Activated CD8-positive, alpha-beta memory T cell treated with anti-CD3 and anti-CD28 coated beads, Interleukin-2, amount 50 U/mL, for 1 hour (primary cell): ENCODE results near the gene ADK.
"Not testable (repeated sequence)": the region's sequence is repeated elsewhere in the genome, so short reads cannot be mapped to it uniquely, and the experiment has no call there.

ENCODE experiments used
- DNase-seq: peaks from one replicate; pipeline ENCODE4 v3.0.0-alpha.2; 2020; ENCODE audit errors: extremely low read depth

Gene ADK

DNA sequence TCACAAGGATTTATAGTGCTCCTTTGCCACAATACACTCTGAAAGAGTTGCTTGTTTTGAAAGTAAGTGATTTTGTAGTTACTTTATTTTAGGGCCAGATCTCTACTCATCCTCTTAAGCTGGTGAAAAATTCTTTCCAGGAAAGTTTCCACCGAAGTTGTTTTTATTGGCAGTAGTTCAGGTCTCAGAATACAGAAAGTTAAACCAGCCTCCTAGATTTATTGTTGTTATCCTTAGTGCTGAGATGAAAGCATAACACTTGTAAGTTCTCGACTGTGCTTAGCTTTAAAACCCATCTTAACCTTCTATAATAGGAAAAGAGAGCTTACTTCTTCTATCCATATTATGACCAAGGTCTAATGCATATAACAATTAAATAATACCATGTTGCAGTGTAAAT, 5.9 kb upstream of the ADK start:
- no peak for DNase-seq

DNA sequence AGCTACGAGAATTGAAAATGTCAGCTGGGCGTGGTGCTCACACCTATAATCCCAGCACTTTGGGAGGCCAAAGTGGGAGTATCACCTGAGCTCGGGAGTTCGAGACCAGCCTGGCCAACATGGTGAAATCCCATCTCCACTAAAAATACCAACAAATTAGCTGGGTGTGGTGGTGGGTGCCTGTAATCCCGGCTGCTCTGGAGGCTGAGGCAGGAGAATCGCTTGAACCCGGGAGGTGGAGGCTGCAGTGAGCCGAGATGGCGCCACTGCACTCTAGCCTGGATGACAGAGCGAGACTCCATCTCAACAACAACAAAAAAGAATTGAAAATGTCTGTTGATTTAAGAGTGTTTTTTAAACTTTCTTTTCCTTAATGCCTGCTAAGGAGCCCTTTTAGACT, 4.0 kb upstream of the ADK start:
- DNase-seq = not testable (repeated sequence)

DNA sequence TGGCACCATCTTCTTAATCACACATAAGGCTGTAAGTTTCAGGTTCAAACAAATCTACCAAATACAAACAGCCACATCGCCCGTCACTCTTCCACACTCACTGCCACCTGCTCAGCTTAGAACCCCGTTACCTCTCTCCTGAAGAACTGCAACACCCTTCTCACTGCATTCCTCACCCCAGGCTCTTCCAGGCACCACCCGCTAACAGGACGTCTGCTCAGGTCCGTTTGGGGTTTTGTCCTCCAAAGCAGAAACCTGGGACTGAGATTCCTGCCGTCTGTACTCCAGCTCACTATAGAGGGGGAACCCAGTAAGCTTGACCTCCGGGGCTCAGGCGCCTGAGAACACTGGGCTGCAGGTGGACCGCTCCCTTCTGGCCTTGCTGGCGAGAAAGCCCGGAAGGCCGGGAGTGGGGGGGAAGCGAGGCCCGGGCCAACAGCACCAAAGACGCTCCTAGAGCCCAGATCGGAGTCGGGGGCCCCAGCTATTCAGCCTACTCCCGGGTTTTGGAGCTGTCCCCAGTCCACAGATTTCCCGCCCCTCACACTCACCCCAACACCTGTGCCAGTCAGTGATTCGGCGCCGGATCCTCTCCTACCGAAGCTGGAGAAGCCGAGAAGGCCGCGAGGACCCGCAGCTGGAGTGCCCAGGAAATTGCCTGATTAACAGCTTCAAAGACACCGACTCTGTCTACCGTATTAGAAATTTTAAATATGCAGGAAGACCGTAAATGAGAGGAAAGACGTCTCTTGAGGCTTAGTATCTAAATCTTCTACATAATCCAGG, 624 bp upstream of the ADK start, which contains the start of gene AP3M1:
AP3M1 (minus strand) TSS at position 625 of the 786 bp plus-strand sequence. CDS start 12,449 bp downstream, outside the sequence.
- DNase-seq = peak; percentile 78

- DNase-seq = no peak
Measured at GRCh38 chr10:74151879-74152722, 1.1 kb downstream of the ADK start.

- no peak for DNase-seq
Measured at GRCh38 chr10:74153123-74153522, 2.1 kb downstream of the ADK start.

DNA sequence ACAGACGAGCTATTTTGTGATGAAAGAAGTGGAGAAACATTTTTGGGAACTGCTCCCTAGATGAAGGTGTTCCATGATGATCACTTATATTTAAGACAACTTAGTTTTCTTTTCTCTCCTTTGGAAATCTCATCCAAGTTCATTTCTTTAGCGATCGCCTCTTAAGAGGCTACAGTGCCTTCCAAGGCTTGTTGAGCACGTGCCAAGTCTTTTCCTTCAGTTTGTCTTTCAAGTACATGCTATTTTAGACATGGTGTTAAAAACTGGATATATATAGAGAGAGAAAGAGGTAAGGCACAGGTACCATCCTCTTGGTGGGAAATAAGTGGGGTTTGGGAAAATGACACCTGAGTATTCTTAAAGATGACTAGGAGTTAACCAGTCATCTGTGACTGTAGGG, 2.7 kb downstream of the ADK start:
- DNase-seq = no peak

- no peak for DNase-seq
Measured at GRCh38 chr10:74156919-74157289, 5.9 kb downstream of the ADK start.

DNA sequence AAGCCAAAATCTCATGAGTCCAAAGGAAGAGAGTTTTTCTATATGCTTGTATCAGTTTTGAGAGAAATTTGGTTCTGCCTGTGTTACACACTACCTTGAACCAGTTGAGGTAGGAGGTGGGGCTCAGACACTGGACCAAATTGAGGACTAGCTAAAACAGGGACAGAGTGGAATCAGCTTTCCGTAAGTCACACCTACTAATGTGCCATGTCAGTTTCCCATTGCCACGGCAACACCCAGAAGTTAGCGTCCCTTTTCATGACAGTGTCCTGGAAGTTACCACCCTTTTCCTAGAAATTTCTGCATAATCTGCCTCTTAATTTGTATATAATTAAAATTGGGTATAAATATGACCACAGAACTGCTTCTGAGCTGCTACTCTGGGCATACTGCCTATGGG, 9.0 kb downstream of the ADK start:
- DNase-seq = no peak

GRCh38 chr10:74163319-74164068, 12.5 kb downstream of the ADK start:
- DNase-seq = no peak

DNA sequence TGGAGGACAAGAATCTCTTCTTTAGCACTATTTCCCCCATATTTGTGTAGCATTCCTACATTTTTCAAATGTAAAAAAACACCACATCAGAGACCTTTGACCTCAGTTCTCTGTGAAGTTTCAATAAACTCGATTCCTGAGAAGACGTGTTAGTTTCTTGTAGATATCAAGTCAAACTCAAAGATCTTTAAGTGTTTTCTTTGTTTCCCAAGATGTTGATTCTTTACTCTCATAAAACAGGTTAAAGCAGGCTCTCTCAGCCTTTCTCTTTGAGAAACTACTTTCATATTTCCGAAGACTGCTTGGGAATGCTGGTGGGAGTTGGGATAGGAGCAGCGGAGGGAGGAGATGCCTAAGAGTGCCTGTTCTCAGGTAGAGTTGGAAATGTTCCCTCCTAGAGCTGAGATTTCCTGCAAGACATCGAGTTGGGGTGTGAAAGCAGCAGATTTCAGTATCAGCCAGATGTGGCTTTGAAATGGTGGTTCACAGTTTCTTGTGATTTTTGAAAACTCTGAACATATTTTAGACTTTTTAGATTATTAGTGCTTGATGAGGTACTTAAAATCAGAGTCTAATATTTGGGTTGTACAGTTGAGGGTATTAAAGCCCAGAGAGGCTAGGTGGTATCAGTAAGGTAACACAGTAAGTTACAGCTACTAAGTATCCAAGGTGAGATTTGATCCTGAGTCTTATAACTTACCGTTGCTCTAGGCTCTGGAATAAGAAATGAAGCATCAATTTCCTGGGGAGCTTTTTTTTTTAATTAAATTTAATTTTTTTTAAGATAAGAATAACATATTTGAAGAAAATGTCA, 13.9 kb downstream of the ADK start:
- no peak for DNase-seq

DNA sequence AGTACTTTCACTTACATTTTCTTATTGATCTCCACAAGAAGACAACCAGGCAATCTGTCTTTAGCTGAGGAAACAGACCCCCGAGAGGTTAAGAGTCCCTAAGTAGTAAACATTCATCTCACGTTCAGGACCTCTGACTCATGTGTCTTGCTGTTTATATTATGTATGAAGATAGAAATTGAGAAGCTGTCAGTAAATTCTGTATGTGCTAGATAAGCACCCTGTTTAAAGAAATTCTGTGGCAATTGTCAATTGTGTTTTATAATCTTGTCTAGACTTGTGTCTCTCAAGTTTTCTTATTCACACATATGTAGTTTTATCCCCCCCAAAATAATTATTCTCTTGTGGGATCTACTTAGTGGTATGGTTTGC, 14.5 kb downstream of the ADK start:
- no peak for DNase-seq

DNA sequence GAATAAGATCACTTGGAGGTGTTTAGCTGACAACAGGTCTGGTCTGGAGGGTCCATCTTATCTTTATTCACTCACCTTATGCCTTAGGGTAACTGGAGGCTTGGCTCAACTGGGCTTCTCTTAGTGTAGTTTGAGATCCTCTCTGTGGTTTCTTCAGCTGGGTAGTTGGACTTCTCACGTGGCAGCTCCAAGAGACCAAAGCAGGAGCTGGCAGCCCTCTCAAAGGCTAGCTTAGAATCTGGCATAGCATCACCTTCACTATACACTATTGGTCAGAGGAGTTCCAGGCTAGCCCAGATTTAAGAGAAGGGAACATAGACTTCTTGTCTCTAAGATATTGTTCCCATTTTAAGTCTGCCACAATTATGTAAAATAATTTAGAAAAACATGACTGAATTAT, 16.4 kb downstream of the ADK start:
- no peak for DNase-seq

DNA sequence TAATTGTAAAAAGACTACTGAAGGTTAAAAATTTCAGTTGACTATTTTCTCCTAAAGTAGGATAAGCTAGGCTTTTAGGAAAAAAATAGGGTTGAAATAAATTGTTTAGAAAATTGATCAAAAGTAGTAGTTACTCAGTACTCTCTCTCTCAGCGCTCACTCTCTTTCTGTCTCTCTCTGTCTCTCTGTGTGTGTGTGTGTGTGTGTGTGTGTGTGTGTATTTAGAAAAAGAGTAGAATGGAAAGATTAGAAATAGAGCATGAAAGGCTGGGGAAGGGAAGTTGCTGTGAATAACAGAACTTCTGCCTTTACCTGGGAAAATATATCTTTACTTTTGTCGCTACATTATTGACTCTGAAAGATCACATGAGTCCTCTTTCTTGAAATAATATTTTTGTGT, 20.6 kb downstream of the ADK start:
- no peak for DNase-seq

GRCh38 chr10:74174521-74174920, 23.5 kb downstream of the ADK start:
- DNase-seq = no peak

- no peak for DNase-seq
Measured at GRCh38 chr10:74175510-74176379, 24.7 kb downstream of the ADK start.

DNA sequence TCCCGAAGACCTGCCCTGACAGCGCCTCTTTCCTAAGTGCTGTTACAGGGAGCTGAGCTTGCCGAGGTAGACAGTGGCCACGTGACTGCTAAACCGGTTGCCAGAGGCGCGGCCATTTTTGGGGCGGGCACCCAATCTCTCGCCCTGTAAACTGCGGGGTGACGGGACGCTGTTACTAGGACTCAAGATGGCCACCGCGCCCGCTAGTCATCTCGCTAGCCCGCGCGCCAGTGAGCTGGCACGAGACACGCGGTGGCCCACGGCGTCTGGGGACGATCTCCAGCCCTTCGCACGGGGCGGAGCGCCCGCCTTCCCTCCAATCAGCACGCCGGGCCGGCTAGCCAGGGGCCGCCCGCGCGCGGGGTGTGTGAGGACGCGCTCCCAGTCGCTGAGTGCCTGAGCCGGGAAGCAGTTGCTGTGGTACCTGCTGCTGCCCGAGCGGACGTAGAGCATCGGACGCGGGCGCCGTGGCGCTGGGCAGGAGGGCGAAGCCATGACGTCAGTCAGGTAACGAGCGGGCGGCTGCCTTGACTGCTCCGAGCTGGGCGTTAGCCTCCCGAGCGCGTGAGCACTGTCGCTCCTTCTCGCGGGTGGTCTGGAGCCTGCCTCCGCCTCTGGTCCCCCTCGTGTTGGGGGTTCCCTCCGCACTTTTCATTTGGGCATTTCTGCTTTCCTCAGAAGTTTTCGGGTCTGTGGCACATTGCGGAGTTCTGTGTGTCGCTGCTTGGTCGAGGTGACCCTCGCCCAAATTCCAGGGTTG, 25.5 kb downstream of the ADK start:
- DNase-seq = peak; percentile 90

- DNase-seq = no peak
Measured at GRCh38 chr10:74177140-74177677, 26.2 kb downstream of the ADK start.

- DNase-seq = no peak
Measured at GRCh38 chr10:74178042-74178791, 27.2 kb downstream of the ADK start.
